Effector memory CD8-positive, alpha-beta T cell (primary cell): Measurements from ENCODE around the gene NTM.

Experiments
- ATAC-seq: fragments of 150-1000 bp; cut with Tn5 transposase; replicated peaks from 2 replicates; pipeline ENCODE4 v1.10.0; 2021; ENCODE audit warnings: mild to moderate bottlenecking, moderate library complexity
- DNase-seq, 3 experiments: peaks; one replicate each; pipeline ENCODE4 v3.0.0; 2021
- H3K27ac Mint-ChIP-seq, 2 donors: one replicate each; pipeline ENCODE4 v1.8.0; 2022; ENCODE audit warnings: mild to moderate bottlenecking in 2 of 2, mixed read lengths in 2 of 2, moderate library complexity in 2 of 2
- H3K27me3 Mint-ChIP-seq, 2 donors: one replicate each; pipeline ENCODE4 v1.8.0; 2022; ENCODE audit warnings: mixed read lengths in 2 of 2
- H3K36me3 Mint-ChIP-seq: one replicate; pipeline ENCODE4 v1.8.0; 2022; ENCODE audit warnings: mild to moderate bottlenecking, moderate library complexity, mixed read lengths; ENCODE audit not compliant: insufficient read depth
- H3K4me1 Mint-ChIP-seq, 2 donors: one replicate each; pipeline ENCODE4 v1.8.0; 2022; ENCODE audit warnings: low read depth in 2 of 2, mixed read lengths in 2 of 2
- H3K4me3 Mint-ChIP-seq, 2 donors: one replicate each; pipeline ENCODE4 v1.8.0; 2022; ENCODE audit warnings: mild to moderate bottlenecking in 2 of 2, mixed read lengths in 2 of 2, moderate library complexity in 2 of 2
- H3K9me3 Mint-ChIP-seq, 2 donors: one replicate each; pipeline ENCODE4 v1.8.0; 2022; ENCODE audit warnings: mixed read lengths in 2 of 2

Gene NTM

GRCh38 chr11:131447898-131448297 is 77.5 kb downstream of the NTM start:
- no peak overlapping the region for H3K27ac Mint-ChIP-seq
- no peaks in the 10 kb centered on the region for H3K27me3 Mint-ChIP-seq
- no peak for DNase-seq
- no peak overlapping the region for H3K4me3 Mint-ChIP-seq
- H3K36me3 Mint-ChIP-seq, result no peaks in the 10 kb centered on the region
- H3K9me3 Mint-ChIP-seq, result peaks cover 0 to 12% of the 10 kb centered on the region in 2 donors
- no peaks in the 10 kb centered on the region for H3K4me1 Mint-ChIP-seq
- ATAC-seq, result no peak

- Mint-ChIP-seq H3K27ac (no peak overlapping the region), H3K4me3 (no peak overlapping the region), H3K4me1 (no peaks in the 10 kb centered on the region), H3K36me3 (no peaks in the 10 kb centered on the region), H3K27me3 (no peaks in the 10 kb centered on the region), H3K9me3 (peaks cover 0 to 7% of the 10 kb centered on the region in 2 donors)
- ATAC-seq, result no peak
- DNase-seq, result no peak
Observed at GRCh38 chr11:131449036-131450019, 78.9 kb downstream of the NTM start.

GRCh38 chr11:131454490-131454889 is 84.1 kb downstream of the NTM start:
- DNase-seq (no peak), ATAC-seq (no peak)
- Mint-ChIP-seq H3K36me3 (no peaks in the 10 kb centered on the region), H3K27ac (no peak overlapping the region), H3K4me1 (no peaks in the 10 kb centered on the region), H3K9me3 (peaks cover 5 to 8% of the 10 kb centered on the region in 2 donors), H3K27me3 (no peaks in the 10 kb centered on the region), H3K4me3 (no peak overlapping the region)

GRCh38 chr11:131454989-131455388 is 84.6 kb downstream of the NTM start:
- H3K4me1 Mint-ChIP-seq, result no peaks in the 10 kb centered on the region
- no peaks in the 10 kb centered on the region for H3K36me3 Mint-ChIP-seq
- H3K9me3 Mint-ChIP-seq, result peaks cover 5 to 8% of the 10 kb centered on the region in 2 donors
- H3K27me3 Mint-ChIP-seq, result no peaks in the 10 kb centered on the region
- ATAC-seq, result no peak
- no peak overlapping the region for H3K27ac Mint-ChIP-seq
- no peak overlapping the region for H3K4me3 Mint-ChIP-seq
- no peak for DNase-seq

GRCh38 chr11:131455843-131456704 is 85.7 kb downstream of the NTM start:
- Mint-ChIP-seq H3K4me3 (no peak overlapping the region), H3K36me3 (no peaks in the 10 kb centered on the region), H3K27ac (no peak overlapping the region), H3K4me1 (no peaks in the 10 kb centered on the region), H3K9me3 (peaks cover 5 to 8% of the 10 kb centered on the region in 2 donors), H3K27me3 (no peaks in the 10 kb centered on the region)
- DNase-seq, result no peak
- ATAC-seq, result no peak

GRCh38 chr11:131457163-131457562 is 86.7 kb downstream of the NTM start:
- Mint-ChIP-seq H3K4me3 (no peak overlapping the region), H3K4me1 (no peaks in the 10 kb centered on the region), H3K27ac (no peak overlapping the region), H3K36me3 (no peaks in the 10 kb centered on the region), H3K9me3 (peaks cover 3 to 8% of the 10 kb centered on the region in 2 donors), H3K27me3 (no peaks in the 10 kb centered on the region)
- ATAC-seq, result no peak
- DNase-seq, result no peak

GRCh38 chr11:131458421-131458820 is 88.0 kb downstream of the NTM start:
- Mint-ChIP-seq H3K4me3 (no peak overlapping the region), H3K9me3 (peaks cover 3 to 8% of the 10 kb centered on the region in 2 donors), H3K36me3 (no peaks in the 10 kb centered on the region), H3K27ac (no peak overlapping the region), H3K27me3 (no peaks in the 10 kb centered on the region), H3K4me1 (no peaks in the 10 kb centered on the region)
- ATAC-seq (no peak), DNase-seq (no peak)

GRCh38 chr11:131460931-131461330 is 90.5 kb downstream of the NTM start:
- H3K9me3 Mint-ChIP-seq, result peaks cover 4 to 15% of the 10 kb centered on the region in 2 donors
- peaks cover 6 to 7% of the 10 kb centered on the region in 2 donors for H3K27me3 Mint-ChIP-seq
- no peaks in the 10 kb centered on the region for H3K4me1 Mint-ChIP-seq
- H3K27ac Mint-ChIP-seq, result no peak overlapping the region
- DNase-seq (no peak), ATAC-seq (no peak)
- H3K36me3 Mint-ChIP-seq, result no peaks in the 10 kb centered on the region
- no peak overlapping the region for H3K4me3 Mint-ChIP-seq

GRCh38 chr11:131462622-131463021 is 92.2 kb downstream of the NTM start:
- H3K36me3 Mint-ChIP-seq, result no peaks in the 10 kb centered on the region
- no peak overlapping the region for H3K27ac Mint-ChIP-seq
- DNase-seq (no peak), ATAC-seq (no peak)
- peaks cover 4 to 8% of the 10 kb centered on the region in 2 donors for H3K9me3 Mint-ChIP-seq
- H3K4me1 Mint-ChIP-seq, result no peaks in the 10 kb centered on the region
- peaks cover 6 to 7% of the 10 kb centered on the region in 2 donors for H3K27me3 Mint-ChIP-seq
- no peak overlapping the region for H3K4me3 Mint-ChIP-seq

- Mint-ChIP-seq H3K36me3 (no peaks in the 10 kb centered on the region), H3K4me3 (no peak overlapping the region), H3K9me3 (peaks cover 2 to 8% of the 10 kb centered on the region in 2 donors), H3K27ac (no peak overlapping the region), H3K27me3 (peaks cover 6 to 7% of the 10 kb centered on the region in 2 donors), H3K4me1 (no peaks in the 10 kb centered on the region)
- ATAC-seq (no peak), DNase-seq (no peak)
Observed at GRCh38 chr11:131463162-131463561, 92.7 kb downstream of the NTM start.

- no peak for ATAC-seq
- Mint-ChIP-seq H3K4me3 (no peak overlapping the region), H3K36me3 (no peaks in the 10 kb centered on the region), H3K4me1 (no peaks in the 10 kb centered on the region), H3K27ac (no peak overlapping the region), H3K9me3 (peaks cover 2 to 8% of the 10 kb centered on the region in 2 donors), H3K27me3 (peaks cover 6 to 7% of the 10 kb centered on the region in 2 donors)
- DNase-seq, result no peak
Observed at GRCh38 chr11:131463649-131464425, 93.4 kb downstream of the NTM start.

GRCh38 chr11:131464461-131464860 is 94.0 kb downstream of the NTM start:
- H3K27me3 Mint-ChIP-seq, result peaks cover 6 to 7% of the 10 kb centered on the region in 2 donors

GRCh38 chr11:131465039-131465438 is 94.6 kb downstream of the NTM start:
- Mint-ChIP-seq H3K9me3 (peaks cover 2 to 8% of the 10 kb centered on the region in 2 donors), H3K4me1 (no peaks in the 10 kb centered on the region), H3K27ac (no peak overlapping the region), H3K36me3 (no peaks in the 10 kb centered on the region), H3K4me3 (no peak overlapping the region), H3K27me3 (peaks cover 6 to 7% of the 10 kb centered on the region in 2 donors)
- ATAC-seq, result no peak
- no peak for DNase-seq

More at GRCh38 chr11:131464461-131464860, 94.0 kb downstream of the NTM start:
- H3K36me3 Mint-ChIP-seq, result no peaks in the 10 kb centered on the region
- H3K4me3 Mint-ChIP-seq, result no peak overlapping the region
- H3K27ac Mint-ChIP-seq, result no peak overlapping the region
- no peak for DNase-seq
- peaks cover 2 to 8% of the 10 kb centered on the region in 2 donors for H3K9me3 Mint-ChIP-seq
- H3K4me1 Mint-ChIP-seq, result no peaks in the 10 kb centered on the region
- no peak for ATAC-seq
